Fibroblast of lung (primary cell): ENCODE measurements around the gene VPS35L. TPM values are rescaled to one million over a fixed set of nuclear protein-coding genes. Genes with fewer than 3 reads are reported as not detected.

Source experiments
- DNase-seq, 2 donors: peaks; one replicate each; pipeline versions ENCODE4 v3.0.0 to v3.0.0-alpha.2; 2010; ENCODE audit warnings: low read depth in 2 of 2
- H2AFZ ChIP-seq: 2 replicates; pipeline ENCODE4 v1.5.1; 2012; ENCODE audit warnings: low read length, control low read depth, inconsistent platforms
- H3K27ac ChIP-seq: 2 replicates; pipeline ENCODE4 v1.5.1; 2011; ENCODE audit warnings: low read length, control low read depth; ENCODE audit not compliant: insufficient read depth
- H3K27me3 ChIP-seq: 2 replicates; pipeline ENCODE4 v1.5.1; 2011; ENCODE audit warnings: mild to moderate bottlenecking, low read length; ENCODE audit not compliant: control insufficient read depth, insufficient read depth
- H3K36me3 ChIP-seq: 2 replicates; pipeline ENCODE4 v1.5.1; 2011; ENCODE audit warnings: low read length; ENCODE audit not compliant: control insufficient read depth, insufficient read depth
- H3K4me1 ChIP-seq: 2 replicates; pipeline ENCODE4 v1.5.1; 2011; ENCODE audit warnings: low read length; ENCODE audit not compliant: control insufficient read depth, insufficient read depth; ENCODE audit errors: extremely low read depth
- H3K4me2 ChIP-seq: 2 replicates; pipeline ENCODE4 v1.5.1; 2011; ENCODE audit warnings: low read length, control low read depth; ENCODE audit not compliant: insufficient read depth; ENCODE audit errors: extremely low read depth
- H3K4me3 ChIP-seq, 4 experiments: fragments of 200-600 bp in 1 of 4; sonication (generic) in 1 of 4; replicated peaks in 1 of 4; 2 replicates each; pipeline ENCODE4 v1.5.1; 2011 to 2016; ENCODE audit warnings: low read length in 4 of 4, low read depth in 3 of 4, mild to moderate bottlenecking in 3 of 4, control low read depth in 2 of 4, inconsistent platforms in 1 of 4, mixed read lengths in 1 of 4; ENCODE audit not compliant: insufficient read depth in 1 of 4; ENCODE audit errors: control extremely low read depth in 1 of 4
- H3K79me2 ChIP-seq: 2 replicates; pipeline ENCODE4 v1.5.1; 2012; ENCODE audit warnings: mild to moderate bottlenecking, low read length, inconsistent platforms; ENCODE audit not compliant: control insufficient read depth, insufficient read depth
- H3K9ac ChIP-seq: 2 replicates; pipeline ENCODE4 v1.5.1; 2011; ENCODE audit warnings: mild to moderate bottlenecking, low read length, control low read depth; ENCODE audit not compliant: insufficient read depth
- H3K9me3 ChIP-seq: 2 replicates; pipeline ENCODE4 v1.5.1; 2012; ENCODE audit warnings: low read depth, low read length; ENCODE audit not compliant: control insufficient read depth, insufficient read depth
- H4K20me1 ChIP-seq: 2 replicates; pipeline ENCODE4 v1.5.1; 2011; ENCODE audit warnings: low read length; ENCODE audit not compliant: control insufficient read depth, insufficient read depth; ENCODE audit errors: extremely low read depth
- CTCF ChIP-seq, 2 donors: IDR thresholded peaks in 1 of 2; conservative IDR thresholded peaks in 1 of 2; 1 replicate in 1 of 2; 2 replicates in 1 of 2; pipeline ENCODE4 v1.5.1; 2011 to 2012; ENCODE audit warnings: low read length in 2 of 2, control low read depth in 1 of 2, inconsistent platforms in 1 of 2, low read depth in 1 of 2, mild to moderate bottlenecking in 1 of 2
- EZH2 ChIP-seq: IDR thresholded peaks from 2 replicates; pipeline ENCODE4 v1.5.1; 2012; ENCODE audit warnings: low read length, control low read depth, mild to moderate bottlenecking; ENCODE audit errors: missing control alignments
- polyA plus RNA-seq, 2 donors: library from polyadenylated mRNA; depleted of rRNA in 1 of 2; stranded (reverse) in 1 of 2; unstranded in 1 of 2; fragments of >200 nt; gene quantifications; 2 replicates each; pipeline ENCODE4 v1.2.1, GENCODE V29; 2011 to 2012; ENCODE audit warnings: missing spikeins in 1 of 2
- total RNA-seq: library from RNA; depleted of rRNA; stranded (reverse); fragments of >200 nt; gene quantifications from 2 replicates; pipeline ENCODE4 v1.2.1, GENCODE V29; 2014

VPS35L gene
- total and polyA plus RNA-seq, 2 donors (not counting 1 experiment from before 2014, with no cell fraction given) = 46.7 to 54.7 TPM

GRCh38 chr16:19560078-19560477, 4.6 kb downstream of the VPS35L start:
- Histone ChIP-seq H3K79me2 (peaks cover 11% of the 10 kb centered on the region), H3K4me1 (peaks cover 2% of the 10 kb centered on the region), H3K27ac (no peak overlapping the region), H4K20me1 (no peaks in the 10 kb centered on the region), H2AFZ (no peak overlapping the region), H3K9ac (no peak overlapping the region), H3K36me3 (no peaks in the 10 kb centered on the region), H3K4me3 (no peak overlapping the region), H3K27me3 (no peaks in the 10 kb centered on the region), H3K9me3 (no peaks in the 10 kb centered on the region), H3K4me2 (no peak overlapping the region)
- DNase-seq = no peak
- no peak for TF ChIP-seq CTCF (conservative IDR thresholded peaks at IDR 0.05 in 1 of 2, IDR thresholded peaks at IDR 0.05 in 1 of 2; ENCODE audit: low read depth in 1 of 2, low read length in 2 of 2)
- TF ChIP-seq EZH2 = no peak

- Histone ChIP-seq H3K4me3 (no peak overlapping the region), H3K79me2 (peaks cover 5% of the 10 kb centered on the region), H4K20me1 (no peaks in the 10 kb centered on the region), H3K4me2 (no peak overlapping the region), H3K4me1 (no peaks in the 10 kb centered on the region), H3K27ac (no peak overlapping the region), H3K36me3 (peaks cover 6% of the 10 kb centered on the region), H3K9ac (no peak overlapping the region), H2AFZ (no peak overlapping the region), H3K9me3 (no peaks in the 10 kb centered on the region), H3K27me3 (no peaks in the 10 kb centered on the region)
- DNase-seq = no peak
- TF ChIP-seq CTCF (conservative IDR thresholded peaks at IDR 0.05 in 1 of 2, IDR thresholded peaks at IDR 0.05 in 1 of 2; ENCODE audit: low read depth in 1 of 2, low read length in 2 of 2) (no peak), EZH2 (no peak)
Measured at GRCh38 chr16:19563377-19563776, 7.9 kb downstream of the VPS35L start.

GRCh38 chr16:19566362-19566761, 10.9 kb downstream of the VPS35L start:
- H4K20me1 ChIP-seq = no peaks in the 10 kb centered on the region
- no peaks in the 10 kb centered on the region for H3K27me3 ChIP-seq
- no peak for DNase-seq
- H3K4me1 ChIP-seq = no peaks in the 10 kb centered on the region
- peaks cover 6% of the 10 kb centered on the region for H3K36me3 ChIP-seq
- no peak overlapping the region for H2AFZ ChIP-seq
- H3K9me3 ChIP-seq = no peaks in the 10 kb centered on the region
- no peak overlapping the region for H3K4me3 ChIP-seq
- TF ChIP-seq EZH2 (no peak), CTCF (conservative IDR thresholded peaks at IDR 0.05 in 1 of 2, IDR thresholded peaks at IDR 0.05 in 1 of 2; ENCODE audit: low read depth in 1 of 2, low read length in 2 of 2) (no peak)
- peaks cover 3% of the 10 kb centered on the region for H3K79me2 ChIP-seq
- no peak overlapping the region for H3K4me2 ChIP-seq
- H3K9ac ChIP-seq = no peak overlapping the region
- no peak overlapping the region for H3K27ac ChIP-seq
